Peyer's patch (tissue), 4 donors: Measurements from ENCODE around the gene KCMF1.

Source experiments
- CTCF ChIP-seq, 6 experiments: fragments of 450-650 bp in 4 of 6; fragments of 200-600 bp in 2 of 6; sonication (generic) in 1 of 6; IDR thresholded peaks; one replicate each; pipeline ENCODE4 v1.5.1; 2017 to 2019; ENCODE audit warnings: antibody characterized with exemption in 6 of 6, mild to moderate bottlenecking in 3 of 6, moderate library complexity in 1 of 6
- POLR2A ChIP-seq, 2 donors: fragments of 450-650 bp; IDR thresholded peaks; one replicate each; pipeline ENCODE4 v1.5.1; 2017; ENCODE audit warnings: antibody characterized with exemption in 2 of 2, mild to moderate bottlenecking in 2 of 2, moderate library complexity in 2 of 2

- TF ChIP-seq POLR2A (IDR thresholded peaks at IDR 0.05) (no peak), CTCF (IDR thresholded peaks at IDR 0.05) (no peak)
Observed at GRCh38 chr2:85019121-85019520, 48.2 kb downstream of the KCMF1 start.
